CD4-positive, alpha-beta T cell (primary cell): ENCODE results near the gene PCDH9. TPM values are rescaled to one million over a fixed set of nuclear protein-coding genes. Genes with fewer than 3 reads are reported as not detected.

Experiments used
- ATAC-seq: fragments of 200-7000 bp; cut with Tn5 transposase; one replicate; pipeline ENCODE4 v1.10.0; 2022; ENCODE audit warnings: mild to moderate bottlenecking; ENCODE audit not compliant: poor library complexity
- CTCF ChIA-PET: fragments of 350-600 bp; sonication (Branson Sonifier 250); formaldehyde crosslinking; loops from one replicate; lab custom pipeline; 2021; ENCODE audit warnings: antibody characterized with exemption, inconsistent platforms; lab: Charles Lee
- POLR2A ChIA-PET: fragments of 350-600 bp; sonication (Branson Sonifier 250); formaldehyde crosslinking; loops from one replicate; lab custom pipeline; 2021; ENCODE audit warnings: antibody characterized with exemption, inconsistent platforms; lab: Charles Lee
- DNase-seq, 14 experiments: peaks; one replicate each; pipeline ENCODE4 v3.0.0-alpha.2; 2013 to 2020; ENCODE audit warnings: mixed read lengths in 2 of 14
- H3K27ac ChIP-seq, 2 donors: one replicate each; pipeline versions ENCODE4 v1.5.1 to v1.7.0; 2013; ENCODE audit warnings: low read length in 2 of 2, low read depth in 1 of 2, mild to moderate bottlenecking in 1 of 2
- H3K27me3 ChIP-seq, 2 experiments: 1 replicate in 1 of 2; 2 replicates in 1 of 2; pipeline versions ENCODE4 v1.6.1 to v1.7.0; 2013; ENCODE audit warnings: low read length in 2 of 2, control low read depth in 1 of 2, mild to moderate bottlenecking in 1 of 2, moderate library complexity in 1 of 2; ENCODE audit not compliant: insufficient read depth in 2 of 2, control insufficient read depth in 1 of 2
- H3K36me3 ChIP-seq: one replicate; pipeline ENCODE4 v1.6.1; 2013; ENCODE audit warnings: low read length, control low read depth; ENCODE audit not compliant: insufficient read depth
- H3K4me1 ChIP-seq: one replicate; pipeline ENCODE4 v1.6.1; 2013; ENCODE audit warnings: low read length, control low read depth; ENCODE audit not compliant: insufficient read depth
- H3K4me3 ChIP-seq: one replicate; pipeline ENCODE4 v1.5.1; 2013; ENCODE audit warnings: mild to moderate bottlenecking, low read length, moderate library complexity
- H3K9me3 ChIP-seq, 2 experiments: 1 replicate in 1 of 2; 2 replicates in 1 of 2; pipeline versions ENCODE4 v1.6.1 to v1.7.0; 2013; ENCODE audit warnings: low read length in 2 of 2, mild to moderate bottlenecking in 2 of 2, control low read depth in 1 of 2, moderate library complexity in 1 of 2; ENCODE audit not compliant: control insufficient read depth in 1 of 2, insufficient read depth in 1 of 2
- H3K27ac Mint-ChIP-seq: one replicate; pipeline ENCODE4 v1.8.0; 2020; ENCODE audit warnings: mixed read lengths
- H3K27me3 Mint-ChIP-seq: one replicate; pipeline ENCODE4 v1.8.0; 2021; ENCODE audit warnings: mixed read lengths
- H3K36me3 Mint-ChIP-seq: one replicate; pipeline ENCODE4 v1.8.0; 2021; ENCODE audit warnings: low read depth, mixed read lengths
- H3K4me1 Mint-ChIP-seq: one replicate; pipeline ENCODE4 v1.8.0; 2021; ENCODE audit warnings: low read depth, mixed read lengths
- H3K4me3 Mint-ChIP-seq: one replicate; pipeline ENCODE4 v1.8.0; 2020; ENCODE audit warnings: mild to moderate bottlenecking, mixed read lengths
- H3K9me3 Mint-ChIP-seq: one replicate; pipeline ENCODE4 v1.8.0; 2020; ENCODE audit warnings: mixed read lengths
- CTCF ChIP-seq: fragments of 200-600 bp; IDR thresholded peaks from one replicate; pipeline ENCODE4 v1.8.0; 2022; ENCODE audit warnings: antibody characterized with exemption, mild to moderate bottlenecking
- intact Hi-C, 2 experiments: fragments of 100-400 bp; cut with DNase I in 1 of 2; cut with micrococcal nuclease in 1 of 2; formaldehyde crosslinking; loops; one replicate each; pipeline versions ENCODE4 v1.15.1 to v1.9.0; 2023 to 2025; cut with DNase I, micrococcal nuclease
- total RNA-seq, 174 experiments: library from RNA in 2 of 174; stranded (reverse) in 2 of 174; gene quantifications; one replicate each; pipeline ENCODE4 v1.2.3 and lab custom pipeline; 2021 to 2026

The PCDH9 gene
- total RNA-seq, 2 experiments from 2014 or later = 0.08 to 0.19 TPM

- peaks cover 0 to 3% of the 10 kb centered on the region in 2 experiments for H3K9me3 ChIP-seq
- no peaks in the 10 kb centered on the region for H3K9me3 Mint-ChIP-seq
- H3K27me3 Mint-ChIP-seq = no peaks in the 10 kb centered on the region
- ATAC-seq = no peak
- H3K27ac Mint-ChIP-seq = no peak overlapping the region
- no peak for DNase-seq
- H3K4me1 Mint-ChIP-seq = peaks cover 4% of the 10 kb centered on the region
- intact Hi-C loops = no loop called here
- H3K27me3 ChIP-seq = no peaks in the 10 kb centered on the region
- no peak overlapping the region for H3K4me3 ChIP-seq
- TF ChIP-seq CTCF = no peak
- CTCF ChIA-PET = no interaction called here
- no peak overlapping the region for H3K4me3 Mint-ChIP-seq
- H3K27ac ChIP-seq = no peak overlapping the region
- POLR2A ChIA-PET = no interaction called here
- no peaks in the 10 kb centered on the region for H3K36me3 ChIP-seq
- no peaks in the 10 kb centered on the region for H3K4me1 ChIP-seq
- no peaks in the 10 kb centered on the region for H3K36me3 Mint-ChIP-seq
Measured at GRCh38 chr13:67084066-67084465, 146.1 kb downstream of the PCDH9 start.

- H3K27ac ChIP-seq = no peak overlapping the region
- no peaks in the 10 kb centered on the region for H3K4me1 ChIP-seq
- H3K27me3 Mint-ChIP-seq = no peaks in the 10 kb centered on the region
- ATAC-seq = no peak
- H3K36me3 ChIP-seq = no peaks in the 10 kb centered on the region
- POLR2A ChIA-PET = interaction anchor here (0.6 kb wide), 1 partner anchor 415 kb away, joined by 3 read pairs; no protein-coding TSS in a partner anchor
- intact Hi-C loops = no loop called here
- no peak overlapping the region for H3K4me3 Mint-ChIP-seq
- no peaks in the 10 kb centered on the region for H3K36me3 Mint-ChIP-seq
- H3K4me3 ChIP-seq = no peak overlapping the region
- no peaks in the 10 kb centered on the region for H3K27me3 ChIP-seq
- peaks cover 0 to 3% of the 10 kb centered on the region in 2 experiments for H3K9me3 ChIP-seq
- no peak overlapping the region for H3K27ac Mint-ChIP-seq
- H3K4me1 Mint-ChIP-seq = peaks cover 4% of the 10 kb centered on the region
- DNase-seq = no peak
- no peak for TF ChIP-seq CTCF
- CTCF ChIA-PET = no interaction called here
- H3K9me3 Mint-ChIP-seq = no peaks in the 10 kb centered on the region
Measured at GRCh38 chr13:67083519-67083918, 146.6 kb downstream of the PCDH9 start.

GRCh38 chr13:67080351-67080750 is 149.8 kb downstream of the PCDH9 start:
- CTCF ChIA-PET = no interaction called here
- no peaks in the 10 kb centered on the region for H3K9me3 Mint-ChIP-seq
- no peak overlapping the region for H3K4me3 ChIP-seq

More at GRCh38 chr13:67080351-67080750, 149.8 kb downstream of the PCDH9 start:
- H3K27ac ChIP-seq = no peak overlapping the region
- Mint-ChIP-seq H3K36me3 (no peaks in the 10 kb centered on the region), H3K4me3 (no peak overlapping the region), H3K27ac (no peak overlapping the region), H3K4me1 (no peaks in the 10 kb centered on the region), H3K27me3 (no peaks in the 10 kb centered on the region)
- TF ChIP-seq CTCF = no peak
- ATAC-seq (no peak), DNase-seq (no peak)
- H3K9me3 ChIP-seq = peaks cover 0 to 3% of the 10 kb centered on the region in 2 experiments
- H3K27me3 ChIP-seq = no peaks in the 10 kb centered on the region
- POLR2A ChIA-PET = no interaction called here
- intact Hi-C loops = no loop called here
- no peaks in the 10 kb centered on the region for H3K36me3 ChIP-seq
- no peaks in the 10 kb centered on the region for H3K4me1 ChIP-seq
